ENCODE data around the gene VAMP2.

GRCh38 chr17:8192070-8192815, 29.5 kb upstream of the VAMP2 start:
- TF ChIP-seq CTCF (IDR thresholded peaks at IDR 0.05; ENCODE audit: insufficient read depth, low read length, poor library complexity, severe bottlenecking) (no peak), EZH2phosphoT487 (conservative IDR thresholded peaks at IDR 0.05; ENCODE audit: low read length) (no peak)
